HG03097 (cell line): Measurements from ENCODE around the gene DHODH.
"Not testable (repeated sequence)": the region's sequence is repeated elsewhere in the genome, so short reads cannot be mapped to it uniquely, and the experiment has no call there.

ENCODE experiments used
- ATAC-seq: cut with Tn5 transposase; IDR thresholded peaks from one replicate; pipeline ENCODE4 v1.9.1; 2021; ENCODE audit not compliant: unreplicated experiment, low FRiP score

The DHODH gene

GRCh38 chr16:72050769-72051464, 42.4 kb downstream of the DHODH start:
- no peak for ATAC-seq

- ATAC-seq: no peak
Observed at GRCh38 chr16:72051818-72052217, 43.3 kb downstream of the DHODH start.

DNA sequence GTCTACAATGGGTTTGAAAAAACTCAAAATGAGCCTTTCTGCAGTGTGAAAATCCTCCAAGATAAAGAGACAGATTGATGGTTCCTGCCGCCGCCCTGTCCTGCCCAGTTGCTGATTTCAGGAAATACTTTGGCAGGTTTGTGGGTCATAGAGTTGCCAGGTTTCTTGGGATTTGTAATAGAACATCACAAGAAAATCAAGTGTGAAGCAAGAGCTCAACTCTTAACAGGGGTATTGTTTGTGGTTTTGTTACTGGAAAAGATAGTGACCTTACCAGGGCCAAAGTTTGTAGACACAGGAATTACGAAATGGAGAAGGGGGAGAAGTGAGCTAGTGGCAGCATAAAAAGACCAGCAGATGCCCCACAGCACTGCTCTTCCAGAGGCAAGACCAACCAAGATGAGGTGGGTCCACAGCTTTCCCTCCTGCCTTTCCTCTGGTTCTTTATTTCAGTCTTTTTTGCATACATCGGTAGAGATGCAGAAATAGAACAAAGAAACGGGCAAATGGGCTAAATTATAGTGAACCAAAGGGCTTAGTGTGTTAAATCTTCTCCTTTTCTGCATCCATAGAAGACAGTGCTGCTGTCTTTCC, 45.8 kb downstream of the DHODH start, which contains the start of gene HP:
Gene HP, plus strand, starts transcription at position 252 of the 594 bp plus-strand sequence. Its CDS starts 148 bp downstream, at position 400.
- not testable (repeated sequence) for ATAC-seq

DNA sequence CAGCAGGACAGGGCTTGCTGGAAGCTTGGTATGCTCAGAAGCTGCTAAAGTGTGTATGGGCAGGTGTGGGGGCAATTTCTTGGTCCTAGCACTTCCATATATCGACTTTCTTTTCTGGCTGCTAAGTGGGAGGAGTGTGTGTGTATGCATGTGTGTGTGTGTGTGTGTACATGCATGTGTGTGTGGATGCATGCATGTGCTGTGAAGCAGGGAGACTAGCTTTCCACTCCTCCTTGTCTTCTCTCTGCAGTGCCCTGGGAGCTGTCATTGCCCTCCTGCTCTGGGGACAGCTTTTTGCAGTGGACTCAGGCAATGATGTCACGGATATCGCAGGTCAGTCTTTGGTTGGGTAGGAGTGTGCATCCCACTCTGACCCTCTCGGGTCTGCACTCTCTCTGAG, 47.4 kb downstream of the DHODH start:
- no peak for ATAC-seq

GRCh38 chr16:72057313-72057712, 48.8 kb downstream of the DHODH start:
- ATAC-seq: not testable (repeated sequence)

GRCh38 chr16:72059060-72059459, 50.5 kb downstream of the DHODH start:
- not testable (repeated sequence) for ATAC-seq

- no peak for ATAC-seq
Observed at GRCh38 chr16:72060405-72060804, 51.9 kb downstream of the DHODH start.

DNA sequence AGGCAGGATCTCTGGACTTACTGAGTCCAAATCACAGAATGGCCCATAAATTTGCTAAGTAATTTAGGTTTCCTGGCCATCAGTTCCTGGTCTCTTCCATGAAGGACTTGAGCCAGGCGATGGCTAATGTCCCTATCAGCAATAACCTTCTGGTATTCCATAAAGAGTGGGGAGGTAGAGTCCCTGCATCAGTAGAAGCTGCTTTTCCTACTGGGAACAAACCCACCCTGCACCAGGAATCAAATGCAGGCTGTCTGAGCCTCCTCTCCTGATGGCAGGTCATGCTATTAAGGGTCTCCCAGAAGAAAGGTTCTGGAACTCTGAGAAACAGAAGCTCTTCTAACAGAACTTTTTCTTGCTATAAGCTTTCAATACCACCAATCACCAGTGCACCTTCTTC, 53.0 kb downstream of the DHODH start:
- no peak for ATAC-seq

- ATAC-seq: no peak
Observed at GRCh38 chr16:72064361-72064894, 55.9 kb downstream of the DHODH start.

DNA sequence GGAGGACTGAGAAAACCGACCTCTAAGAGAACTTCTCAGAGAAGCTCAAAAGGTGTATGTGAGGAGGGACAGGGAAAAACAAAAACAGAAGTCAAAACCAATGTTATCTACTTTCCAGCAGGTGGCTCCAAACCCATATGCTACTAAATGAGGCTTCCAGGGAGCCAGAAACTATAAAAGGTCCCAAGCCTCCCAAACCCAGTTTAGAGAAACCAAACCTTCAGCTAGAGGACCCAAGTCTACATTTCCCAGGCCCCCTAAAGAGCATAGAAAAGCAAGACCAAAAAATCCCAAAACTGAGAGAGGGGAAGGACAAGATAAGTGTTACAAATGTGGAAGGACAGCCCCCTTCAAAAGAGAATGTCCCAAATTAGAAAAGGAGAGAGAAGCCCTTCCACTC, 58.2 kb downstream of the DHODH start:
- ATAC-seq: no peak

DNA sequence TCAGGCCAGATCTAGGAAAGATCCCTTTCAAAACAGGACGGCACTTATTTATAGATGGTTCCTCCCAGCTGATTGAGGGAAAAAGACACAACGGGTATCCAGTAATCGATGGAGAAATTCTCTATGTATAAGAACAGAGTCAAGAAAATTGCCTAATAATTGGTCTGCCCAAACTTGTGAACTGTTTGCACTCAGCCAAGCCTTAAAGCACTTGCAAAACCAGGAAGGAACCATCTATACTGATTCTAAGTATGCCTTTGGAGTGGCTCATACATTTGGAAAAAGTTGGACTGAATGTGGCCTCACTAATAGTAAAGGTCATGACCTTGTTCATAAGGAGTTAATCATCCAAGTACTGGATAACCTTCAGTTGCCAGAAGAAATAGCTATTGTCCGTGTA, 60.4 kb downstream of the DHODH start:
- no peak for ATAC-seq

DNA sequence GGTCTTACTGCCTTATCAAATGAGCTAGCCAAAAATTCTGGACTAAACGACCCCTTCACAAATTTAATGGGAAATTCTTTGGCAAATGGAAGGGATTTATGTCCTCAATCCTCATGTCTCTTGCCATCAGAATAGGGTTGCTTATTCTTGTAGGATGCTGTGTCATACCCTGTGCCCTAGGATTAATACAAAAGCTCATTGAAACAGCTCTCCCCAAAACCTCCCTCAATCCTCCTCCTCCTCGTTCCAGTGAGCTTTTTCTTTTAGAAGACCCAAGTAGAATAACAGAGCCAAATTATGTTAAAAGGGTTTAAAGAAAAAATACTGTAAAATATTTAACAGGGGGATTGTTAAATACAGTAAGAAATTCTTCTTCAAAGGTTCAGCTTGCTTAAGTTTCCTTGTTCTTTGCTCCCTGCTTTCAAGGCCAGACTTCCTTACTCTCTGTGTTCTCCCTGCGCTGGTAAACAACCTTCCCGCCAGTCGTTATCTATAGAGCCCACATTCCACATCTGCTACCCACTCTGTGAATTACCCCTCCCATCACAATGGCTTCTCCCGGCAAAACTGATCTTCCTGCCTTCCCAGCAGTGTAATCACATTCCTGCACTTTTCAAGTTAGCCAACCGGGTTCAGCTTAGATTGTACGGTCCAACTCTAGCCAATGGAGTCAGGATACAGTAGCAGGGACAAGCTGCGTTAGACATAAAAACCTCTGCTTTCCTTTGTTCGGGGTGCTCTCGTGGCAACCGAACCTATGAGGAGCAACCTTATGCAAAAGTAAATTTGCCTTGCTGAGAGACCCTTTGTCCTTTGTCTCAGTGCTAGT, 64.2 kb downstream of the DHODH start:
- no peak for ATAC-seq

GRCh38 chr16:72073560-72074230, 65.2 kb downstream of the DHODH start:
- no peak for ATAC-seq

DNA sequence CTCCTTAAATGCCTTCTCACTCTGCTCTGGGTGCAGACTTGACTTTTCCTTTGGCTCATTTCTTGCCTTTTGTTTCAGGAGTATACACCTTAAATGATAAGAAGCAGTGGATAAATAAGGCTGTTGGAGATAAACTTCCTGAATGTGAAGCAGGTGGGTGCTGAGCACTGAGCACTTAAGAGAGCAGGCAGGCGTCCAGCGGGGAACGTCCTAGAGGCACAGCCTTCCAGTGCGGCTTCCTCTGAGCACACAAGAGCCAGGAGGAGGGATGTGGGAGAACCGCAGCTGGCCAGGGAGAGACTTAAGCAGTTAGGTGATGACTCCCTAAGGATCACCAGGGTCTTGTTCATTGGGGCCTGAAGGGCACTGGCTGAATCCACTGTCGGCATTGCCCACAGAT, 66.5 kb downstream of the DHODH start:
- not testable (repeated sequence) for ATAC-seq
